GM12892 (cell line): ENCODE results near the gene CHAC1.

Source experiments
- POLR2A ChIP-seq: IDR thresholded peaks from 2 replicates; pipeline ENCODE4 v1.6.1; 2011; ENCODE audit warnings: low read depth, low read length, control low read depth
- POLR2AphosphoS5 ChIP-seq: IDR thresholded peaks from 2 replicates; pipeline ENCODE4 v1.6.1; 2011; ENCODE audit warnings: low read depth, low read length, control low read depth
- TAF1 ChIP-seq: IDR thresholded peaks from 2 replicates; pipeline ENCODE4 v1.6.1; 2011; ENCODE audit warnings: low read depth, mild to moderate bottlenecking, control low read depth, low read length, borderline replicate concordance

GRCh38 chr15:40915116-40915661 is 38.1 kb upstream of the CHAC1 start:
- TF ChIP-seq POLR2AphosphoS5 (no peak), POLR2A (no peak), TAF1 (no peak)
